Left ventricle myocardium inferior (tissue), 1 donor: Measurements from ENCODE around the gene RPS6KA4. TPM values are rescaled to one million over a fixed set of nuclear protein-coding genes. Genes with fewer than 3 reads are reported as not detected.
"Not testable (repeated sequence)": the region's sequence is repeated elsewhere in the genome, so short reads cannot be mapped to it uniquely, and the experiment has no call there.

Experiments used
- DNase-seq: peaks from one replicate; pipeline ENCODE4 v3.0.0-alpha.2; 2020
- H3K27ac ChIP-seq: fragments of 200-600 bp; replicated peaks from 2 replicates; pipeline ENCODE4 v1.8.0; 2021
- H3K27me3 ChIP-seq: fragments of 200-600 bp; 2 replicates; pipeline ENCODE4 v1.8.0; 2021; ENCODE audit warnings: low read depth
- H3K36me3 ChIP-seq: fragments of 200-600 bp; 2 replicates; pipeline ENCODE4 v1.8.0; 2021
- H3K4me1 ChIP-seq: fragments of 200-600 bp; 2 replicates; pipeline ENCODE4 v1.8.0; 2021
- H3K4me3 ChIP-seq: fragments of 200-600 bp; 2 replicates; pipeline ENCODE4 v1.8.0; 2021; ENCODE audit warnings: mild to moderate bottlenecking, moderate library complexity
- H3K9me3 ChIP-seq: fragments of 200-600 bp; replicated peaks from 2 replicates; pipeline ENCODE4 v1.8.0; 2021
- CTCF ChIP-seq: fragments of 200-600 bp; IDR thresholded peaks from 2 replicates; pipeline ENCODE4 v1.8.0; 2021; ENCODE audit warnings: antibody characterized with exemption, mild to moderate bottlenecking, borderline replicate concordance
- intact Hi-C: fragments of 100-400 bp; cut with micrococcal nuclease; formaldehyde crosslinking; loops from one replicate; pipeline ENCODE4 v1.11.0; 2022
- microRNA-seq: library from miRNA; unstranded; fragments of <30 nt; microRNA quantifications from one replicate; pipeline ENCODE4 v1.2.0, GENCODE V29; 2020
- total RNA-seq: library from RNA; stranded (reverse); fragmentation: NEBNext Ultra II Directional; extraction: Animal tissue kit (Norgen Biotek cat#: 25700); gene quantifications from one replicate; pipeline ENCODE4 v1.2.1, GENCODE V29; 2021
- donor health status: DM: no; HTN: yes; CAD: no; lungs with severe emphysema.

Gene RPS6KA4
- total RNA-seq, 1 donor from 2014 or later: 16.8 TPM

GRCh38 chr11:64415286-64415685, 56.3 kb downstream of the RPS6KA4 start:
- intact Hi-C loops: no loop called here
- no peak overlapping the region for H3K4me3 ChIP-seq

GRCh38 chr11:64415996-64416728, 57.2 kb downstream of the RPS6KA4 start:
- Histone ChIP-seq H3K9me3 (peaks cover 9% of the 10 kb centered on the region), H3K27me3 (peaks cover 5% of the 10 kb centered on the region), H3K4me3 (no peak overlapping the region), H3K4me1 (no peaks in the 10 kb centered on the region), H3K27ac (no peak overlapping the region), H3K36me3 (no peaks in the 10 kb centered on the region)
- no peak for DNase-seq
- no peak for TF ChIP-seq CTCF
- intact Hi-C loops: no loop called here

More at GRCh38 chr11:64415286-64415685, 56.3 kb downstream of the RPS6KA4 start:
- Histone ChIP-seq H3K36me3 (no peaks in the 10 kb centered on the region), H3K9me3 (peaks cover 2% of the 10 kb centered on the region), H3K27ac (no peak overlapping the region), H3K4me1 (no peaks in the 10 kb centered on the region), H3K27me3 (peaks cover 9% of the 10 kb centered on the region)
- no peak for DNase-seq
- TF ChIP-seq CTCF: no peak

GRCh38 chr11:64418233-64418632, 59.3 kb downstream of the RPS6KA4 start:
- Histone ChIP-seq H3K27me3 (peaks cover 10% of the 10 kb centered on the region), H3K9me3 (peaks cover 29% of the 10 kb centered on the region)
- H3K4me1 ChIP-seq, intact Hi-C loops, H3K27ac ChIP-seq, DNase-seq, H3K4me3 ChIP-seq, H3K36me3 ChIP-seq: not testable (repeated sequence)

- no peak for DNase-seq
- peaks cover 29% of the 10 kb centered on the region for H3K9me3 ChIP-seq
- H3K27me3 ChIP-seq: peaks cover 10% of the 10 kb centered on the region
- no peaks in the 10 kb centered on the region for H3K36me3 ChIP-seq
- H3K4me3 ChIP-seq: no peak overlapping the region
- intact Hi-C loops: no loop called here
- no peaks in the 10 kb centered on the region for H3K4me1 ChIP-seq
- no peak overlapping the region for H3K27ac ChIP-seq
- TF ChIP-seq CTCF: no peak
These were observed 60.4 kb downstream of the RPS6KA4 start for GRCh38 chr11:64419257-64419790.

- no peak for TF ChIP-seq CTCF
- no peaks in the 10 kb centered on the region for H3K4me1 ChIP-seq
- no peak for DNase-seq
- peaks cover 10% of the 10 kb centered on the region for H3K27me3 ChIP-seq
- H3K27ac ChIP-seq: no peak overlapping the region
- no peaks in the 10 kb centered on the region for H3K36me3 ChIP-seq
- no peak overlapping the region for H3K4me3 ChIP-seq
- H3K9me3 ChIP-seq: peaks cover 29% of the 10 kb centered on the region
- intact Hi-C loops: no loop called here
These were observed 61.0 kb downstream of the RPS6KA4 start for GRCh38 chr11:64419818-64420485.

Small RNA genes lying within 50 kb of the gene (microRNA-seq; reads per million reads assigned to microRNA genes)
- not detected for gene MIR1237
- gene MIR7155: 0.94 reads per million

Other genes with a start within 250 kb of the RPS6KA4 start
- gene MACROD1, start 193.0 kb upstream of the RPS6KA4 start, total RNA-seq: 127 TPM
- 97.4 TPM for gene STIP1, start 173.0 kb upstream of the RPS6KA4 start, total RNA-seq
- 5.4 TPM for gene FERMT3, start 152.4 kb upstream of the RPS6KA4 start, total RNA-seq
- 82.3 TPM for gene TRPT1, start 133.0 kb upstream of the RPS6KA4 start, total RNA-seq
- gene NUDT22, start 132.9 kb upstream of the RPS6KA4 start, total RNA-seq: 65.2 TPM
- gene DNAJC4, start 128.6 kb upstream of the RPS6KA4 start, total RNA-seq: 59.9 TPM
- 272 TPM for gene VEGFB, start 124.6 kb upstream of the RPS6KA4 start, total RNA-seq
- gene FKBP2, start 118.1 kb upstream of the RPS6KA4 start, total RNA-seq: 45.5 TPM
- gene PPP1R14B, start 112.2 kb upstream of the RPS6KA4 start, total RNA-seq: 102 TPM
- gene PLCB3, start 107.6 kb upstream of the RPS6KA4 start, total RNA-seq: 10.0 TPM
- gene BAD, start 74.5 kb upstream of the RPS6KA4 start, total RNA-seq: 56.3 TPM
- 28.4 TPM for gene GPR137, start 73.3 kb upstream of the RPS6KA4 start, total RNA-seq
- not detected for gene KCNK4, start 67.9 kb upstream of the RPS6KA4 start, total RNA-seq
- not detected for gene CATSPERZ, start 58.8 kb upstream of the RPS6KA4 start, total RNA-seq
- gene ESRRA, start 53.6 kb upstream of the RPS6KA4 start, total RNA-seq: 213 TPM
- gene TRMT112, start 41.6 kb upstream of the RPS6KA4 start, total RNA-seq: 97.5 TPM
- 321 TPM for gene PRDX5, start 41.0 kb upstream of the RPS6KA4 start, total RNA-seq
- gene CCDC88B, start 19.0 kb upstream of the RPS6KA4 start, total RNA-seq: 7.5 TPM
- not detected for gene SLC22A11, start 196.8 kb downstream of the RPS6KA4 start, total RNA-seq
- not detected for gene SLC22A12, start 232.1 kb downstream of the RPS6KA4 start, total RNA-seq